Measurements from ENCODE around the gene OXER1. TPM values are rescaled to one million over a fixed set of nuclear protein-coding genes. Genes with fewer than 3 reads are reported as not detected.

OXER1 gene
- total and polyA plus RNA-seq, 9 of the 15 experiments (the other 6 are each of a cell fraction or from before 2014, with no cell fraction given): not detected

GRCh38 chr2:42788882-42789281, 24.9 kb upstream of the OXER1 start (continued):
- no peak for TF ChIP-seq SP2 (IDR thresholded peaks at IDR 0.05; ENCODE audit: extremely low read depth, low read depth, low read length, poor library complexity, severe bottlenecking)
- TF ChIP-seq ETV5 (CRISPR knock-in tag; IDR thresholded peaks at IDR 0.05; ENCODE audit: low read depth): no peak
- no peak for TF ChIP-seq NR2F6 (CRISPR knock-in tag; IDR thresholded peaks at IDR 0.05)
- TF ChIP-seq GTF2E2 (tag; IDR thresholded peaks at IDR 0.05): no peak
- TF ChIP-seq ATF1 (CRISPR knock-in tag; IDR thresholded peaks at IDR 0.05): no peak
- no peak for TF ChIP-seq ATF1 (tag; IDR thresholded peaks at IDR 0.05)

- intact Hi-C loops (cut with micrococcal nuclease): no loop called here
- no peak for FAIRE-seq
- Histone ChIP-seq H2AFZ (ENCODE audit: low read depth, low read length) (no peak overlapping the region), H4K20me1 (replicated peaks; ENCODE audit: control insufficient read depth, insufficient read depth, low read length) (no peaks in the 10 kb centered on the region; the same call in 1 of the 2 replicates), H3K27me3 (ENCODE audit: control insufficient read depth in 2 of 2, insufficient read depth in 2 of 2, low read length in 2 of 2) (peaks cover 5 to 55% of the 10 kb centered on the region in 2 experiments; a peak in 4 of 5 replicates), H3K9ac (ENCODE audit: insufficient read depth in 1 of 2, low read depth in 2 of 2, low read length in 2 of 2) (no peak overlapping the region), H3K4me2 (ENCODE audit: insufficient read depth, low read length) (no peak overlapping the region), H3K4me3 (no peak overlapping the region), H3K36me3 (ENCODE audit: control insufficient read depth, insufficient read depth, low read length) (no peaks in the 10 kb centered on the region), H3K4me1 (replicated peaks in 1 of 2; ENCODE audit: control insufficient read depth in 2 of 2, insufficient read depth in 2 of 2, low read length in 2 of 2) (peaks cover 0 to 11% of the 10 kb centered on the region in 2 experiments; a peak in 1 of 5 replicates), H3K9me3 (replicated peaks; ENCODE audit: control insufficient read depth, insufficient read depth, low read depth, low read length) (no peaks in the 10 kb centered on the region), H3K79me2 (ENCODE audit: control insufficient read depth, insufficient read depth, low read length) (no peaks in the 10 kb centered on the region), H3K9me1 (ENCODE audit: control insufficient read depth, insufficient read depth, low read length) (no peaks in the 10 kb centered on the region), H3K27ac (ENCODE audit: extremely low read depth, low read depth, low read length) (no peak overlapping the region)
- BruUV-seq (replicated peaks): no TSS peak
- ATAC-seq: no peak
- no peak for DNase-seq (ENCODE audit: extremely low read depth in 1 of 4, low spot score in 3 of 4)
- WGBS (ENCODE audit: insufficient coverage, low coverage, missing lambda C conversion rate): 1% methylated on average over 8 of the region's 9 CpGs
- CTCF ChIA-PET (ENCODE audit: low intra/inter-chr PET ratio): no interaction called here
- TF ChIP-seq NFRKB (IDR thresholded peaks at IDR 0.05; ENCODE audit: low read depth) (no peak), NCOA6 (IDR thresholded peaks at IDR 0.05) (no peak), ZNF449 (CRISPR knock-in tag; IDR thresholded peaks at IDR 0.05) (no peak), ZNF133 (CRISPR knock-in tag; IDR thresholded peaks at IDR 0.05) (no peak), KAT2B (IDR thresholded peaks at IDR 0.05; ENCODE audit: low read depth, low read length) (no peak), ZBTB8A (IDR thresholded peaks at IDR 0.05; ENCODE audit: partially characterized antibody) (no peak)
- in situ Hi-C loops (cut with MboI): loop anchor here (25.0 kb wide), 1 partner anchor 276 kb away; no protein-coding TSS in a partner anchor
- POLR2A ChIA-PET: interaction anchor here (1.5 kb wide), 1 partner anchor 12 kb away, joined by 8 read pairs; no protein-coding TSS in a partner anchor
These were observed 24.5 kb upstream of the OXER1 start for GRCh38 chr2:42788478-42788793.
